Esophagus (tissue), 2 donors: ENCODE measurements around the gene CDCA4. TPM values are rescaled to one million over a fixed set of nuclear protein-coding genes. Genes with fewer than 3 reads are reported as not detected.

Experiments used
- H3K27ac ChIP-seq, 2 donors: one replicate each; pipeline ENCODE4 v1.5.1; 2013; ENCODE audit warnings: low read depth in 2 of 2, mild to moderate bottlenecking in 2 of 2, inconsistent platforms in 1 of 2, low read length in 1 of 2, moderate library complexity in 1 of 2
- H3K27me3 ChIP-seq, 2 donors: one replicate each; pipeline ENCODE4 v1.6.1; 2013; ENCODE audit warnings: low read length in 2 of 2, control low read depth in 1 of 2, mild to moderate bottlenecking in 1 of 2; ENCODE audit not compliant: insufficient read depth in 2 of 2, control insufficient read depth in 1 of 2
- H3K36me3 ChIP-seq, 2 donors: one replicate each; pipeline ENCODE4 v1.6.1; 2013; ENCODE audit warnings: low read length in 1 of 2; ENCODE audit not compliant: control insufficient read depth in 2 of 2, insufficient read depth in 2 of 2
- H3K4me1 ChIP-seq, 2 donors: one replicate each; pipeline ENCODE4 v1.6.1; 2013; ENCODE audit warnings: low read length in 1 of 2; ENCODE audit not compliant: control insufficient read depth in 2 of 2, insufficient read depth in 2 of 2
- H3K4me3 ChIP-seq, 2 donors: one replicate each; pipeline ENCODE4 v1.5.1; 2013; ENCODE audit warnings: low read length in 2 of 2, mild to moderate bottlenecking in 2 of 2, low read depth in 1 of 2, moderate library complexity in 1 of 2
- H3K9me3 ChIP-seq, 2 donors: one replicate each; pipeline ENCODE4 v1.6.1; 2013; ENCODE audit warnings: mild to moderate bottlenecking in 2 of 2, low read depth in 1 of 2, low read length in 1 of 2, moderate library complexity in 1 of 2; ENCODE audit not compliant: control insufficient read depth in 2 of 2, insufficient read depth in 1 of 2
- WGBS, 2 donors: extraction: QIAGEN DNeasy Blood & Tissue Kit; methylation state at CpG; one replicate each; pipeline ENCODE4 v1.1.7; 2013; 5-methylcytosine and 5-hydroxymethylcytosine counted together
- polyA plus RNA-seq, 2 donors: library from polyadenylated mRNA; stranded (reverse); fragments of 200-250 nt; gene quantifications; one replicate each; pipeline ENCODE4 v1.2.3, GENCODE V29; 2013
- donor health status: healthy with polysubstance abuse.
- donor health status: Bipolar disorder and iron deficiency.

Gene CDCA4
- polyA plus RNA-seq, 2 donors: 23.5 to 24.7 TPM

DNA sequence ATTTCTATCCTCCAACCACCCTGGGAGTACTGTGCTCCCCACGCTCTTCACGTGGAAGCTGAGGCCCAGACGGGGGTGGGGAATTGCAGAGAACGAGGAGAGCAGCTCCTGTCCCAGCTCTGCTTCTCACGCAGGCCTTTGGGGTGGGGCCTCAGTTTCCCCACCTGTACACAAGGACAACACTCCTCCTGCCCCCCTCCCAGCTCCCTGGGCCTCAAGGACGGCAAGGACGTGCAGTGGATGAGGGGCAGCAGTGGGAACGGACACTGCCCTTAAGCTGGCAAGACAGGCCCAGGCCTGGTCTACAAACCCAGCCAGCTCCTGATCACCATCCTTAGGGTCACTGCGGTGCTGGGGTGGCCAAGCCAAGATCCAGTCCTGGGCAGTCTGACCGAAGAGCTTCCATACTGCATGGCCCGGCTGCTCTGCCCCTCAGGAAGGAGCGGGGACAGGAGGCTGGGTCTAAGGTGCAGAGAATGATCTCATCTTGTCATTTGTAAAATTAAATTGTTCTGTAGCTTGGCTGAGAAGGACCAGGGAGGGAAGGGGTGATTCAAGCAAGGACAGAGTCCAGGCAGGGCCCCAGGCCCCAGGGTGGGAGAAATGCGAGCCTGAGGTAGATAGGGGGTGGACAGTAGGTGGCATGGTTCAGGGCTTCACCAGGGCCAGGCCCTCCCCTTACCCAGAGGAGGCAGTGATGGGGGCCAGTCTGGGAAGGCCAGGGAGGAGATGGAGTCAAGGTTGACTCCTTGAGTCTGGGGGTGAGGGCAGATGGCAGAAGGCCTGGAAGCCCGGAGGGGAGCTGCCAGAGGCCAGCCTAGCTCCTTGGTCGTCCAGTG, 36.6 kb downstream of the CDCA4 start:
- H3K27me3 ChIP-seq: no peaks in the 10 kb centered on the region
- no peak overlapping the region for H3K27ac ChIP-seq
- H3K4me3 ChIP-seq: no peak overlapping the region
- H3K4me1 ChIP-seq: peaks cover 9 to 15% of the 10 kb centered on the region in 2 donors
- 90 to 92% methylated on average over 15 of the region's 15 CpGs for WGBS, 2 donors
- no peaks in the 10 kb centered on the region for H3K9me3 ChIP-seq
- no peaks in the 10 kb centered on the region for H3K36me3 ChIP-seq

DNA sequence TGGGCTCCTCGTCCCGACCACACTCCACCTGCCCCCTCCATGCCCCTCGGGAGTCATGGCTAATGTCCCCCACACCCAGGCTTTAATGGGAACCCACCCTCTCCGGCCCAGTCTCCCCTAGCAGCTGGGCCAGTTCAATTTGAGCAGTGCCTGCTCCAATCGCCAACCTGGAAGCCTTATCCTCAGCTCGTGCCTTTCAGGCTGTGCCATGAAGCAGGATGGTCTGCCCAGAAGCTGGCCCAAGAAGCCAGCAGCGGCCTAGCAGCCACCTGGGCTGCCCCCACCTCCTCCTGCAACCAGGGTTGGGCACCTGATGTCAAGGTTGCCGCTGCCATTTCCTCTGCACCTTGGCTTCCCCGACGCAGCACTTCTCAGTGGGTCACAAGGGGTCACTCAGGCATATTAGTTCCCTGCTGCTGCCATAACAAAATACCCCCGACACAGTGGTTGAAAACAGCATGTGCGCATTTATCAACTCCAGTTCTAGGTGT, 37.6 kb downstream of the CDCA4 start:
- H3K27ac ChIP-seq: no peak overlapping the region
- H3K27me3 ChIP-seq: no peaks in the 10 kb centered on the region
- no peaks in the 10 kb centered on the region for H3K36me3 ChIP-seq
- no peaks in the 10 kb centered on the region for H3K9me3 ChIP-seq
- H3K4me3 ChIP-seq: no peak overlapping the region
- H3K4me1 ChIP-seq: peaks cover 9 to 15% of the 10 kb centered on the region in 2 donors
- 79 to 83% methylated on average over 12 of the region's 12 CpGs for WGBS, 2 donors

DNA sequence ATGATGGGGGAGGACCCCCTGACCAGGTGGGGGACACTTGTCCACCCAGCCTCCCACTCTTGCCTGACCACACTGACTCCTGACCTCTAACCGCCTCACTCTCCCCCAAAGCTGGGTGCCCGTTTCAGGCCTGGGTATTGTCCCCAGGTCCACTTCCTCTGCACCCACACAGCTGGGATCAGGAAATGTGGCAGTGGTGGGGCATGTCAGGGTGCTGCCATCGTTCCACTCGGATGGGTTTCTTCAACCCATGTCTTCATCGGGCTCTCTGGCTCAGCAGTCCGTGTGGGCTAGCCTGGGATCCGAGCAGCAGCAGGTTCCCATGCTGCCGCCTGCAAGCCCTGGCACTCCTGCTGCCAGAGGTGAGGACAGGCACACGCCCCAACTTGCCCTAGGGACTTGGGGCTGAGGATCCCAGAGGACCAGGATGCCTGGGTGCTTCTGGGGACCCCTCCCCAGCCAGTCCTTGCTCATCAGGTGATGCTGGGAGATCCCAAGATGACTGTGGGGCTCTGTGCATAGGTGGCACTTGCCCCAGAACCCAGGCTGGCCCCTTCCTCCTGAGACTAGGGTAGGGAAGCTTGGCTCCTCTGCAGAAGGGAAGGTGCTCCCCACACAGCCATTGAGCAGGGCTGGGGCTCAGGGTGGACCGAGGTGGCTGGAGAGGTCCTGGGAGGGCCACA, 38.2 kb downstream of the CDCA4 start:
- Histone ChIP-seq H3K27ac (no peak overlapping the region), H3K9me3 (no peaks in the 10 kb centered on the region), H3K4me3 (no peak overlapping the region), H3K4me1 (peaks cover 9 to 18% of the 10 kb centered on the region in 2 donors), H3K36me3 (no peaks in the 10 kb centered on the region), H3K27me3 (no peaks in the 10 kb centered on the region)
- 60 to 77% methylated on average over 9 to 10 of the region's 10 CpGs for WGBS, 2 donors

- Histone ChIP-seq H3K4me1 (peaks cover 9 to 26% of the 10 kb centered on the region in 2 donors), H3K27me3 (no peaks in the 10 kb centered on the region), H3K9me3 (no peaks in the 10 kb centered on the region), H3K36me3 (no peaks in the 10 kb centered on the region), H3K4me3 (no peak overlapping the region), H3K27ac (no peak overlapping the region)
- 76 to 78% methylated on average over 17 of the region's 17 CpGs for WGBS, 2 donors
Measured at GRCh38 chr14:104981699-104982541, 39.0 kb downstream of the CDCA4 start.

GRCh38 chr14:104980611-104981531, 40.0 kb downstream of the CDCA4 start:
- H3K4me1 ChIP-seq: peaks cover 2 to 25% of the 10 kb centered on the region in 2 donors

DNA sequence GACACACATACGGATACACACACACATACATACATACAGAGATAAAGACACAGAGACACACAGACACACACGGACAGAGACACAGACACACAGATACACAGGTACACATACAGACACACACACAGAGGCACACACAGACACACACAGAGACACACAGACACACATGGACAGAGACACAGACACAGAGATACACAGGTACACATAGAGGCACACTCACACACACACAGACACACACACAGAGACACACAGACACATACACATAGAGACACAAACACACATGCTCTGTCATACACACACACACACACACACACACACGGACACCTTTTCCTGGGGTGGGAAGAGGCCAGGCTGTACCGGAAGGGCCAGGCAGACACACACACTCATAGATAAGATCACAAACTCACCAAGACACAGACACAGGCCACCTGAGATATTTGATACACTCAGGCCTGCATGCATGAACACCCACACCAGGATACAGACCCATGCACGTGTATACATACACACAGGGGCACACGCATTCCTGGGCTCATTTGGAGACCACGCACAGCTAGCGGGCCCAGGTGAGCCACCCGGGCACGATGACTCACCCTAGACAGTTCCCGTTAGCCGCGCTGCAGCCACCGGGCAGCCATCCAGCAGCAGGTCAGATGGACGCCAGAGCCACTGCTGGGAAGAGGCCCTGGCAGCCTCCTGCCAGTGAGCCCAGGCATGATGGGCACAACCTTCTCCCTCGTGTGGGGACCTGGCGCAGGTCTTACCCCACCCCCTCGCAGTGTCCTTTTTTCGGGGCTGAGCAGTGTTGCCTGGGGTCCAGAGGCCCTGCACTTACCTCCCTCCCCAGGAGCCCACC, 40.9 kb downstream of the CDCA4 start:
- Histone ChIP-seq H3K36me3 (no peaks in the 10 kb centered on the region), H3K9me3 (no peaks in the 10 kb centered on the region), H3K27me3 (no peaks in the 10 kb centered on the region), H3K4me3 (no peak overlapping the region), H3K27ac (peak overlapping the region in 1 of 2 donors; percentile 18), H3K4me1 (peaks cover 8 to 28% of the 10 kb centered on the region in 2 donors)
- 45 to 53% methylated on average over 19 of the region's 19 CpGs for WGBS, 2 donors

More at GRCh38 chr14:104980611-104981531, 40.0 kb downstream of the CDCA4 start:
- Histone ChIP-seq H3K4me3 (no peak overlapping the region), H3K9me3 (no peaks in the 10 kb centered on the region), H3K36me3 (no peaks in the 10 kb centered on the region), H3K27ac (no peak overlapping the region), H3K27me3 (no peaks in the 10 kb centered on the region)
- 91 to 92% methylated on average over 22 of the region's 22 CpGs for WGBS, 2 donors

DNA sequence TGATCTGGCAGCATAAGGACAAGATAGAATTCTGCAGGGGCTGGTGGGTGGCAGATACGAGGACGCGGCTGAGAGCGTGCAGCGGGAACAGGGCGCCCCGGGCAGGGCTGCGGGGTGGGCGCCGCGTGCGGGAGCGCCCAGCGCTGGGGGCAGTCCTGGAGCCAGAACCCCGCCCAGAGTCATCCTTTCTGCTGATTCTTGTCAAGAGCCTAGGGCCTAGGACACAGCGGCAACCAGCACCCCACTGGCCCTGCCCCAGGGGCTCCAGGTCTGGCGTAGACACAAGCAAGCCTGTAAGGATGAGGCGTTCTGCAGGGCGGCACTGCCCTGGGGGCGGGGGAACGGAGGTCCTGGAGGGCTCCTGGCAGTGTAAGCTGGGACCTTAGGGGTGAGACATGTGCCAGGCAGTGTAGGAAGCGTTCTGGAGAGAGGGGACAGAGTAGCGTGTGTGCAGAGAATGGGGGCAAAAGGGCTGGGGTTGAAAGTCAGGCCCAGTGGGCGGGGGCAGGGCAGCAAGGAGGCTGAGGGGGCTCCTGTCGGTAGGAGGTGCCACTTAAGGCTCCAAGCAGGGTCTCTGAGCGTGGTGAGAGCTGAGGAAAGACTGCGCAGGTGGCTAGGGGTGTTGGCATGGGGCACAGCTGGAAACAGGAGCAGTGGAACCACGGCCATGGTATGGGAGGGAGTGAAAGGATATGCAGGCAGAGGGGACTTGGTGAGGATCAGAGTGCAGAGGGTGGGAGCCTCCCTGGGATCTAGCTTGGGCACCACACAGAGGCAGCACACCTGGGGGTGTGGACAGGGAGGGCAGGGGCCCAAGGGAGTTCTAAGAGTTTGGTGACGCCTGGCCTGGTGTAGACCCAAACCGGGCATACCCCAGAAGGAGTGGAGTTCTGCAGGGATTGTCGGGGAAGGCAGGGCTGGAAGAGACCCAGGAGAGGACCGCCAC, 41.9 kb downstream of the CDCA4 start:
- Histone ChIP-seq H3K4me1 (peaks cover 8 to 33% of the 10 kb centered on the region in 2 donors), H3K27ac (peak overlapping the region in 1 of 2 donors; percentile 30), H3K4me3 (no peak overlapping the region), H3K36me3 (no peaks in the 10 kb centered on the region), H3K9me3 (no peaks in the 10 kb centered on the region), H3K27me3 (no peaks in the 10 kb centered on the region)
- 51 to 58% methylated on average over 32 of the region's 32 CpGs for WGBS, 2 donors
